ENCODE measurements around the gene INPP5D.

GRCh38 chr2:233081232-233081730 is 21.1 kb downstream of the INPP5D start:
- TF ChIP-seq, protein P1, sequence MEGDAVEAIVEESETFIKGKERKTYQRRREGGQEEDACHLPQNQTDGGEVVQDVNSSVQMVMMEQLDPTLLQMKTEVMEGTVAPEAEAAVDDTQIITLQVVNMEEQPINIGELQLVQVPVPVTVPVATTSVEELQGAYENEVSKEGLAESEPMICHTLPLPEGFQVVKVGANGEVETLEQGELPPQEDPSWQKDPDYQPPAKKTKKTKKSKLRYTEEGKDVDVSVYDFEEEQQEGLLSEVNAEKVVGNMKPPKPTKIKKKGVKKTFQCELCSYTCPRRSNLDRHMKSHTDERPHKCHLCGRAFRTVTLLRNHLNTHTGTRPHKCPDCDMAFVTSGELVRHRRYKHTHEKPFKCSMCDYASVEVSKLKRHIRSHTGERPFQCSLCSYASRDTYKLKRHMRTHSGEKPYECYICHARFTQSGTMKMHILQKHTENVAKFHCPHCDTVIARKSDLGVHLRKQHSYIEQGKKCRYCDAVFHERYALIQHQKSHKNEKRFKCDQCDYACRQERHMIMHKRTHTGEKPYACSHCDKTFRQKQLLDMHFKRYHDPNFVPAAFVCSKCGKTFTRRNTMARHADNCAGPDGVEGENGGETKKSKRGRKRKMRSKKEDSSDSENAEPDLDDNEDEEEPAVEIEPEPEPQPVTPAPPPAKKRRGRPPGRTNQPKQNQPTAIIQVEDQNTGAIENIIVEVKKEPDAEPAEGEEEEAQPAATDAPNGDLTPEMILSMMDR (IDR thresholded peaks at IDR 0.05; ENCODE audit: insufficient read depth, low read length, poor library complexity, severe bottlenecking) = no peak
- no peak for TF ChIP-seq EZH2phosphoT487 (conservative IDR thresholded peaks at IDR 0.05; ENCODE audit: low read length)

Measured in SU-DHL-6 (cell line).